Activated CD4-positive, alpha-beta T cell treated with anti-CD3 and anti-CD28 coated beads, Interleukin-2, amount 50 U/mL, for 16 hours (primary cell): Measurements from ENCODE around the gene CHAD.
"Not testable (repeated sequence)": the region's sequence is repeated elsewhere in the genome, so short reads cannot be mapped to it uniquely, and the experiment has no call there.

Experiments
- DNase-seq: peaks from one replicate; pipeline ENCODE4 v3.0.0-alpha.2; 2020

CHAD gene

DNA sequence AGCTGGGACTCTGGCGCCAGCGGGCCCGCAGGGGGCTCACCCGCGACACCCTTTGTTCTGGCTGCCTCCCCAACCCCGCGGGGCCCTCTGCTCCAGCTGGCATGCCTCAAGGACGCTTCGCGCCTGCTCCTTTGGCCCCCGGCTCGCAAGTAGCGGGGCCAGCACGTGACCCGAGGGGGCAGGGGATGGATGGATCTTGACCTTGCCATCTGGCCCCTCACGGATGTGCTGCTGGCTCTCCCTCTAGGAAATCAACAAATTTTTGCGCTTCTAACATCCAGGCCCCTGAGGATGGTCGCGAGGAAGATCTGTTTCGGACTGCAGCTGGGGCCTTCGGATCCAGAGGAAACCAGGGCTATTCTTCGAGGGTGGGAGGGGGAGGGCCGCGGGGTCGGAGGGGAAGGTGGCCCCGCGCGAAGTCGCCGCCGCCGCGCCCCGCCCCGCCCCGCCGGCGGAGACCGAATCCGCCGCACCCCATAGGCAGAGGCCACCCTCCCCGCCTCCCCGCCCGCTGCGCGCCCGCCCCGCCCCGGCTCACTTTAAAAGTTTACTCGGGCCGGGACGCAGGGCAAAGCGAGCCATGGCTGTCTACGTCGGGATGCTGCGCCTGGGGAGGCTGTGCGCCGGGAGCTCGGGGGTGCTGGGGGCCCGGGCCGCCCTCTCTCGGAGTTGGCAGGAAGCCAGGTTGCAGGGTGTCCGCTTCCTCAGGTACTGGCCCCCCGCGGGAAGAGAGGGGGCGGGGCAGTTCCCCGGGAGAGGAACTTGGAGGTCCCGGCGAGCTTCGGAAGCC lies 42.8 kb downstream of the CHAD start, which contains the start of gene ACSF2:
ACSF2 (plus strand) TSS at position 537 of the 790 bp plus-strand sequence; CDS start at position 581, 44 bp downstream.
- peak; percentile 72 for DNase-seq

DNA sequence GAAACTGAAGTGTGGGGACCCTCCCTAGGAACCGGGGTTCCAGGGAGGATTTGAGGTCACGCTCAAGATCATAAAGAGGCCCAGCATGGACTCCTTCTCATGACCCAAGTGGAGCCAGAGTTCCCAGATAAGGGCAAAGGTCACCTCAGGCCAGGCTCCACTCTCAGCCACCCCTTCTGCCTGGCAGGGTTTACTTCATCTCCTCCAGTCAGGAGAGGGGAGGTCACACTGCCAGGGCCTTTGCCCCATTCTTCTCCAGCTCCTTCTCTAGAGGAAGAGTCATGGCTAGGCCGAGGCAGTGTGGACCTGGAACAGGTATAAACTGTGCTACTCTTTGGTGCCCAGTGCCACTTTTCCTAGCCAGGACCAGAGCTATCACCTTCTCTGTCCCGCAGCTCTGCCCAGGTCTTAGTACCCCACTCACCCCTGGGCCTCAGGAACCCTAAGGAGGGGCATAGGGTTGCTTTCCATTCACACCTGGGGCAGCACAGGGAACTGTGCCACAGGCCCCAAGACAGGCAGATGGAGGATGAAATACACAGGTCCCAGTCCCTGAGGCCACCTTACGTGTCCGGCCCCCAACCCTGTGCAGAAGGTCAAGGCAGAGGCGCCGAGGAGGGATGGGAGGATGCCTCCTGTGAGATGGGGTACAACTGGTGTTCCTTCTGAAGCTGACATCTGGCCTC lies 43.5 kb downstream of the CHAD start:
- no peak for DNase-seq

DNA sequence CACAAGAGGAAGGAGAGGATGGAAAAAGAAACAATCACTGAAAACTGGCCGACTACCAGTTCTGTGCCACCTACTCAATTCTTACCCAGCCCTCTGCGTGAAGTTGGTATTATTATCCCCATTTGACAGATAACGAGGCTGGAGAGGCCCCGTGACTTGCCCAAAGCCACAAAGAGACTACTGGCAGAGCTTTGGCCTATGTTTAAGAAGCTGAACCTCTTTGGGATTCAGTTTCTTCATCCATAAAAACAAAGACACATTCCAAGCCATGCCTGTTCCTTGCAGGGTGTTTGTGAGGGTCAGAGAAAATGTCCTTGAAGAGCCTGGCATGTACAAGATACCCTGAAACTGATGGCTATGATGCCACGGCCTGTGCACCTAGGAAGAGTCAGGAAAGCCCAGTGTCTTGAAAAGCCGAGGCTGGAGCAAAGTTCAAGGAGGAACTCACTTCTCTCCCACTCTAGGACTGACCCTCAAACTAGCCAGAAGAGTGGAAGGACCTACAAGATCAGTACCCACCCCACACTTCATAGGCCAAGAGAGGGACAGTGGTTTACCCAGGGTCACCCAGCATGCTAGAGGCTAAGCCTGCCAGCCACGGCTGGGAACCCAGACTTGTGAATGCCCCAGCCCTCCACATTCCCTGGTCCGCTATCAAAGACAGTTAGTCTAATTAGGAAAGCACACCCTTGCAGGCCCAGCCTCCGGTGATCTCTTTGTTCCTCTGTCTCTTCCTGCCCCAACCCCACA lies 44.3 kb downstream of the CHAD start:
- no peak for DNase-seq

DNA sequence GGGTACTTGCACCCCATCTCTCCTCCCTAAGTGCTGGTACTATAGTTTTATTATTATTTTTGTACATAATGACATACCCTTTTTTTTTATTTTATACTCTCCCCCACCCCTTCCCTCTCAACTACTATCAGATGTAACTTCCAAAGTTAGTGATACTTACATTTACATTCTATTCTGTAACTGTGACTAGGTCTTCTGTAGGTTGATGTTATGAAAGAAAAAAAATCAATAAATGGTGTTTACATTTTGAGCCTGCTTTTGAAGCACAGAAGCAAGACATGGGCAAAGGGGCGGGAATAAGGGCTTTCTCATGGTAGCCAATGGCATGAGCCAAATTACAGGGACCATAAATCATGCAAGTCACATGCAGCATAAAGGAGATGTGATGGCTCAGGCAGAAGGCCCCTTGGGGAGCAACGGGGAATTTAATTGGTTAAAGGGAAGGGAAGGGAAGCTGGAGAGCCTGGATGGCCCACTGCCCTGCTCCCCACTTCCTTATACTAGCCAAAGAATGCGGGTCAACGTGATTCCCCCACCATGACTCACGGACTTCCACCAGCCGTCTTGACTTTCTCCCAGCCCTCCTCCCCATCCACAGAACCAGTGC lies 45.0 kb downstream of the CHAD start:
- DNase-seq: no peak

DNA sequence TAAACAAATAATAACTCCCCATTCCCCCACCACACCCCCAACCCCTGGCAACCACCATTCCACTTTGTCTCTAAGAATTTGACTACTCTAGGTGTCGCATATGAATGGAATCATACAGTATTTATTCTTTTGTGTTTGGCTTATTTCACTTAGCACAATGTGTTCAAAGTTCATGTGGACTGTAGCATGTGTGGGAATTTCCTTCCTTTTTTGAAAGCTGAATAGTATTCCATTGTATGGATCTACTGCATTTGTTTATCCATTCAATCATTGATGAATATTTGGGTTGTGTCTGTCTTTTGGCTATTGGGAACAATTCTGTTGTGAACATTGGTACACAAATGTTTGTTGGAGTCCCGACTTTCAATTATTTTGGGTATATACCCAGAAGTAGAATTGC lies 45.9 kb downstream of the CHAD start:
- no peak for DNase-seq

DNA sequence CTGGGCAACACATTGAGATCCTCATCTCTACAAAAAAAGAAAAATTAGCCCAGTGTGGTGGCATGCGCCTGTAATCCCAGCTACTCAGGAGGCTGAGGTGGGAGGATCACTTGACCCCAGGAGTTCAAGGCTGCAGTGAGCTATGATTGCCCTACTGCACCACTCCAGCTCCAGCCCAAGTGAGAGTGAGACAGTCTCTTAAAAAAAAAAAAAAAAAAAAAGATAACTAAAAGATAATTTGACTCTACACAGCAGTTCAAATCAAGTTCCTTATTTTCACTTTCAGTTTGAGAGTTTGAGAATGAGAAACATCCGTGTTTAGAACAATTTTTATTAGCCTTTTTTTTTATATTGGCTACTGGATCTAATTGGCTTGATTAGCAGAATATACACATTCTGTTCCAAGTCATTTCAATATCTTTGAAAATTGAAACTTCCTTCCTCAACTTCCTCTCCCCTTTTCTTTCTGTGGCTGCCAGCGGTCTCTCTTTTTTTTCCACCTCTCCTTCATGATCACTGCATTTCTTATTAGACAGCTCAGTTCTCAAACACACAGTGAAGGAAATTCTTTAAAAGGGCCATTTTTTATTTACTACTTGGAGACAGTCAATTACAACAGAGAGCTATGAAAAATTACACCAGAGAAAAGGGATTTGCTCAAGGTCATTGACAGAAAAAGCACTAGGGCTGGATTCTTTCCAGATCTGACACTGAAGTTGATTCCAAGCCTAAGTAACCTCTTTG lies 47.2 kb downstream of the CHAD start:
- peak; percentile 10 for DNase-seq

DNA sequence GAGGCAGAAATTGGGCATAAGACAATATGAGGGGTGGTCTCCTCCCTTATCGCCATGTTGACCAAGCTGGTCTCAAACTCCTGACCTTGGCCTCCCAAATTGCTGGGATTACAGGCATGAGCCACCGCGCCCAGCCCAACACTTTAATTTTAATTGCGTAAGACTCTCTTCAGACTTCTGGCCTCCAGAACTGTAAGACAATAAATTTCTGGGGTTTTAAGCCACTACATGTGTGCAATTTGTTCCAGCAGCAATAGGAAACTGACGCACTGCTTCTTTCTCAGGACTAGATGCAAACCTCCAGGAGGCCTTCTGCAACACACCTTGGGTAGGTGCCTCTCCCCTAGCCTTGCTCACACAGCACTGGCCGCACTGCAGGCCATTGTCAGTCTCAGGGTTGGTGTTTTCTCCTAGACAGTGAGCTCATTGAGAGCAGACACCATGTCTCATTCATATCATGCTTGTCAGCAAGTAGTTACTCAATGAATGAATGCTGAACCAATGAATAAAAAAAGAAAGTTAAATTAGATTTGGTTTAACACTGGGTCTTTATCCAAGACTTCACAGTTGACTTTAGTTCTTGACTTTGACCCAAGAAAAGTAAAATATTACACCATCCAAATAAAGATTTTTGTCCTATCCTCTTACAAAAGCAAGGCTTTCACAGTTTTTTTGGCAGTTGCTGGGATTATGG lies 48.1 kb downstream of the CHAD start:
- DNase-seq: no peak

DNA sequence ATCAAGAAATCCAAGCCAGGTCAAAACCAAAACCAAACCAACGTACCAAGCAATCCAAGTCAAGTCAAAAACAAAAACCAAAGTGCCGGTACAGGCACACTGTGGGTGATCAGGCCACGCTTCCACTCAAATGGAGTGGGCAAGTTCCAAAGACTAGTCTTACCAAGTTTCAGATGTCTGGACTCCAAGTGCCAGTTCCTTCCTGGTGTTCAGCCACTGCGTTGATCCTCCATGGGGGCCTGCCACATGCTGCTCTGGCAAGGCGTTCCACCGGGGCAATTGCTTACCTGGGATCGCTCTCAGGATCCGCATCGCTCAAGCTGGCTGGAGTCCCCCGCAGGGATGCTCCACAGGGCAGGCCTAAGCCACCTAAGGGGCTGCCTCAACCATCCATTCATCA lies 49.1 kb downstream of the CHAD start:
- DNase-seq: not testable (repeated sequence)

DNA sequence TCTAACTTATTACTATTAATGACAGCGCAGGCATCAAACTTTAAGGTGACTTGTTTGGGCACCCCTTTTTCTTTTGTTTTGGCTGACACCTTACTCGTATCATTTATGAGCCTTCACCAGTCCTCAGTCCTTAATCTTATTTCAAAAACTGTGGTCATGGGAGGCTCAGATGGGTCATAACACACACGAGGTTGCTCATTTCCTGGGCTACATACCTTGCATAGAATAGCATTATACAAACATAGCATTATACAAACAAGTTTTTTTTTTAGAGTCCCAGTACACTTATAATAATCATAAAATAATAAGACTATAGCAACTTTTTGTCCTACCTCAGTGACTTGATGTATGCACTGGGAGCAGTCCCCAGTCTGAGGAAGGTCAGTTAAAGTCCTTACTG lies 53.9 kb downstream of the CHAD start:
- DNase-seq: no peak
